ENCODE measurements around the gene GLI1.

DNA sequence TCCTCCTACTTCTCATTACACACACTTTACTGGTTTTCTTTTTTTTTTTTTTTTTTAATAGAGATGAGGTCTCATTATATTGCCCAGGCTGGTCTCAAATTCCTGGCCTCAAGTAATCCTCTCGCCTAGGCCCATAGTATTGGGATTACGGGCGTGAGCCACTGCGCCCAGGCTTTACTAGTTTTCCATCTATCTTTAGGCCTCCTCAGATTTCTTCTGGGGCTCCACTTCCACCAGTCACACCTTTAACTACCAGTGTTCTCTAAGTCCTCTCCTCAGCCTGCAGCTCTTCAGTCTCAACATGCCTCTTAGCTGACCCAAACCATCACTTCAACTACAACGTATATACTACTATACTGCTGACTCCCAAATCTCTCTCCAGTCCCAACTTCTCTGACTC lies 39.1 kb upstream of the GLI1 start:
- TF ChIP-seq EP300 (IDR thresholded peaks at IDR 0.05; ENCODE audit: borderline replicate concordance): no peak
- no peak for TF ChIP-seq FOXM1 (IDR thresholded peaks at IDR 0.05; ENCODE audit: borderline replicate concordance, low read depth)
- TF ChIP-seq TAF1 (IDR thresholded peaks at IDR 0.05; ENCODE audit: low read depth): no peak
- TF ChIP-seq, protein P1, sequence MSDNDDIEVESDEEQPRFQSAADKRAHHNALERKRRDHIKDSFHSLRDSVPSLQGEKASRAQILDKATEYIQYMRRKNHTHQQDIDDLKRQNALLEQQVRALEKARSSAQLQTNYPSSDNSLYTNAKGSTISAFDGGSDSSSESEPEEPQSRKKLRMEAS (IDR thresholded peaks at IDR 0.05): no peak
- no peak for TF ChIP-seq YY1 (IDR thresholded peaks at IDR 0.05; ENCODE audit: low read depth)
- TF ChIP-seq, protein P2, sequence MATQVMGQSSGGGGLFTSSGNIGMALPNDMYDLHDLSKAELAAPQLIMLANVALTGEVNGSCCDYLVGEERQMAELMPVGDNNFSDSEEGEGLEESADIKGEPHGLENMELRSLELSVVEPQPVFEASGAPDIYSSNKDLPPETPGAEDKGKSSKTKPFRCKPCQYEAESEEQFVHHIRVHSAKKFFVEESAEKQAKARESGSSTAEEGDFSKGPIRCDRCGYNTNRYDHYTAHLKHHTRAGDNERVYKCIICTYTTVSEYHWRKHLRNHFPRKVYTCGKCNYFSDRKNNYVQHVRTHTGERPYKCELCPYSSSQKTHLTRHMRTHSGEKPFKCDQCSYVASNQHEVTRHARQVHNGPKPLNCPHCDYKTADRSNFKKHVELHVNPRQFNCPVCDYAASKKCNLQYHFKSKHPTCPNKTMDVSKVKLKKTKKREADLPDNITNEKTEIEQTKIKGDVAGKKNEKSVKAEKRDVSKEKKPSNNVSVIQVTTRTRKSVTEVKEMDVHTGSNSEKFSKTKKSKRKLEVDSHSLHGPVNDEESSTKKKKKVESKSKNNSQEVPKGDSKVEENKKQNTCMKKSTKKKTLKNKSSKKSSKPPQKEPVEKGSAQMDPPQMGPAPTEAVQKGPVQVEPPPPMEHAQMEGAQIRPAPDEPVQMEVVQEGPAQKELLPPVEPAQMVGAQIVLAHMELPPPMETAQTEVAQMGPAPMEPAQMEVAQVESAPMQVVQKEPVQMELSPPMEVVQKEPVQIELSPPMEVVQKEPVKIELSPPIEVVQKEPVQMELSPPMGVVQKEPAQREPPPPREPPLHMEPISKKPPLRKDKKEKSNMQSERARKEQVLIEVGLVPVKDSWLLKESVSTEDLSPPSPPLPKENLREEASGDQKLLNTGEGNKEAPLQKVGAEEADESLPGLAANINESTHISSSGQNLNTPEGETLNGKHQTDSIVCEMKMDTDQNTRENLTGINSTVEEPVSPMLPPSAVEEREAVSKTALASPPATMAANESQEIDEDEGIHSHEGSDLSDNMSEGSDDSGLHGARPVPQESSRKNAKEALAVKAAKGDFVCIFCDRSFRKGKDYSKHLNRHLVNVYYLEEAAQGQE (IDR thresholded peaks at IDR 0.05; ENCODE audit: low read depth): no peak
- no peak for TF ChIP-seq TEAD4 (IDR thresholded peaks at IDR 0.05)
- TF ChIP-seq EGR1 (IDR thresholded peaks at IDR 0.05): no peak
- TF ChIP-seq RAD21 (IDR thresholded peaks at IDR 0.05; ENCODE audit: low read depth): no peak
- no peak for TF ChIP-seq CREB1 (IDR thresholded peaks at IDR 0.05; ENCODE audit: low read depth)
